ES-I3 (cell line): ENCODE results near the gene SPTY2D1.
"Not testable (repeated sequence)": the region's sequence is repeated elsewhere in the genome, so short reads cannot be mapped to it uniquely, and the experiment has no call there.

Experiments
- H3K36me3 ChIP-seq: 2 replicates; pipeline ENCODE4 v1.6.1; 2013; ENCODE audit warnings: mild to moderate bottlenecking, low read length, control low read depth, moderate library complexity; ENCODE audit not compliant: insufficient read depth
- H3K4me1 ChIP-seq: 2 replicates; pipeline ENCODE4 v1.6.1; 2013; ENCODE audit warnings: mild to moderate bottlenecking, control low read depth, low read length; ENCODE audit not compliant: insufficient read depth
- H3K9ac ChIP-seq: 2 replicates; pipeline ENCODE4 v1.6.1; 2013; ENCODE audit warnings: low read depth, mild to moderate bottlenecking, low read length, moderate library complexity
- H3K9me3 ChIP-seq: 2 replicates; pipeline ENCODE4 v1.6.1; 2013; ENCODE audit warnings: mild to moderate bottlenecking, low read length, moderate library complexity; ENCODE audit not compliant: control insufficient read depth, insufficient read depth

Gene SPTY2D1, protein sequence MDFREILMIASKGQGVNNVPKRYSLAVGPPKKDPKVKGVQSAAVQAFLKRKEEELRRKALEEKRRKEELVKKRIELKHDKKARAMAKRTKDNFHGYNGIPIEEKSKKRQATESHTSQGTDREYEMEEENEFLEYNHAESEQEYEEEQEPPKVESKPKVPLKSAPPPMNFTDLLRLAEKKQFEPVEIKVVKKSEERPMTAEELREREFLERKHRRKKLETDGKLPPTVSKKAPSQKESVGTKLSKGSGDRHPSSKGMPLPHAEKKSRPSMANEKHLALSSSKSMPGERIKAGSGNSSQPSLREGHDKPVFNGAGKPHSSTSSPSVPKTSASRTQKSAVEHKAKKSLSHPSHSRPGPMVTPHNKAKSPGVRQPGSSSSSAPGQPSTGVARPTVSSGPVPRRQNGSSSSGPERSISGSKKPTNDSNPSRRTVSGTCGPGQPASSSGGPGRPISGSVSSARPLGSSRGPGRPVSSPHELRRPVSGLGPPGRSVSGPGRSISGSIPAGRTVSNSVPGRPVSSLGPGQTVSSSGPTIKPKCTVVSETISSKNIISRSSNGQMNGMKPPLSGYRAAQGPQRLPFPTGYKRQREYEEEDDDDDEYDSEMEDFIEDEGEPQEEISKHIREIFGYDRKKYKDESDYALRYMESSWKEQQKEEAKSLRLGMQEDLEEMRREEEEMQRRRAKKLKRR

DNA sequence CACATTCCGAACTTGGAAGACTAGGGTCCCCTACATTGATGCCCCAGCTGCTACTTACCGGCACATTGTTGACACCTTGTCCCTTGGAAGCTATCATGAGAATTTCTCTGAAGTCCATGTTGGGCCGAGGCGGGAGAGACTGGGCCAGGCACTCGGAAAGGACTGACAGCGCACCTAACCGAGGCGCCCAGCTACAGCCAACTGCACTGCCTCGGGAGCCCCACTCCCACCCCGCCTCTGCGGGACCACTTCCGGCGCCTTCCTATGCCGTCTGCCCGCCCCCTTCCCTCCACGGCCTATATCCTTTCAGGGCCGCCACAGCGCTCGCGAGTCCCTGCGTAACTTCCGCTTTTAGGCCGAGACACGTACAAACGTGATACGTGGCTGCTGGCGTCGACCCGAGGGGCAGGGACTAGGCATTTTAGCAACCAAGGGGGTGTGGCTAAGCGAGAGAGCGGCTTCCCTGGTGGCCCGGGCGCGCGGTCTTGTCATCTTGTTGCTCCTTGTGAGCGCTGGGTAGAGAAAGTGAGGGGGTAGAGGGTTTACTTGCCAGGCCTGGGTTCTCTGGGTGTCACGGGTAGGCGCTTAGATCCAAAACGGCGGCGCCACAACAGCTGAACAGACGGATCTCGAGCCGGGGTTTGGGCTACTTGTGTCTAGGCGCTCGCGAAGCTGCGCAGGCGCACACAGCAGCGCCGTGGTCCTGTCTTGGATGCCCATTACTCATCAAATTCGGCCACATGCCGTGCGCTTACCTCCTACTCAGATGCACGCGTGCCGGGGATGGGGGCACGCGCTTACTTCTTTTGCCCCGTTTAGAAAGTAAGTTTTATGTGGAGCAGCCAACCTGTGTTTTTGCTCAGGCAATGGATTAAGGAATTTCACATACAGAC, at the start of gene SPTY2D1:
SPTY2D1 (minus strand) TSS at position 203 of the 893 bp plus-strand sequence; CDS start at position 118, 85 bp downstream.
- H3K9me3 ChIP-seq, result no peaks in the 10 kb centered on the region
- peak within 1 kb of the TSS; percentile 89 for H3K9ac ChIP-seq
- no peaks in the 10 kb centered on the region for H3K4me1 ChIP-seq
- H3K36me3 ChIP-seq, result no peaks in the 10 kb centered on the region

DNA sequence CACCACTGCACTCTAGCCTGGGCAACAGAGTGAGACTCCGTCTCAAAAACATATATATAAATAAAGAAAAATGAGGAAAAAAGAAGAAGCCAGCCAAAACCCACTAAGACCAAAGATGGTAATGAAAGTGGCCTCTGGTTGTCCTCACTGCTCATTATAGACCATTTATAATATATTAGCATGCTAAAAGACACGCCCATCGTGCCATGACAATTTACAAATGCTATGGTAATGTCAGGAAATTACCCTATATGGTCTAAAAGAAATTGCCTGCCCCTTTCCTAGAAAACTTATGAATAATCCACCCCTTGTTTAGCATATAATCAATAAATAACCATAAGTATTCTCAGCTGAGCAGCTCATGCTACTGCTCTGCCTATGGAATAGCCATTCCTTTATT, 48.3 kb upstream of the SPTY2D1 start:
- Histone ChIP-seq H3K9me3 (no peaks in the 10 kb centered on the region), H3K36me3 (no peaks in the 10 kb centered on the region), H3K4me1 (no peaks in the 10 kb centered on the region), H3K9ac (no peak overlapping the region)

DNA sequence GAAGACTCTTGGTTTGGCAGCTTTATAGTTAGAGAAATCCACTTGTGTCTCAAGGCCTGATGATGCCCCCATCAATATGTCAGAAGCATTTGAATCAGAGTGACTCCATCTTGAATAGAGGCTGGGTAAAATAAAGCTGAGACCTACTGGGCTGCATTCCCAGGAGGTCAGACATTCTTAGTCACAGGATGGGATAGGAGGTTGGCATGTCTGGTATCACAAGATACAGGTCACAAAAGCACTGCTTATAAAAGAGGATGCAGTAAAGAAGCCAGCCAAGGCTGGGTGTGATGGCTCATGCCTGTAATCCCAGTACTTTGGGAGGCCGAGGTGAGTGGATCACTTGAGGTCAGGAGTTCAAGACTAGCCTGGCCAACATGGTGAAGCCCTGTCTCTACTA, 47.8 kb upstream of the SPTY2D1 start:
- not testable (repeated sequence) for H3K9me3 ChIP-seq, H3K9ac ChIP-seq, H3K36me3 ChIP-seq, H3K4me1 ChIP-seq

DNA sequence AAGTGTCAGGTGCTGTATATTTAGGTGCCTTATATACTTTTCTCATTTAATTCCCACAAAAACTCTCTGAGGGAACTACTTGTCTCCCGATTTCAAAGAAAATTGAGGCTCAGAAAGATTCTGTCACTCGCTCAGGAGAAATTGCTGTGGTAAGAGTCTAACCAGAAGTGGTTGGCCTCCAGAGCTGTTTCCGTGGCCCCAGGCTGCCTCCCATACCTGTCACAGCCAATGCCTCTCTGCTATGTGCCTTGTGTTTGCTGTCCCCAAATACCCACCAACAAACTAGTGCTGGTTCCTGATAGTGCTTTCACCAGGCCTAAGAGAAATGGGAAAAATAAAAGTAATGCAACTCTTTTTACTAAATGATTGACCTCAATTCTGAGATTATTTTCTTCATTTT, 43.4 kb upstream of the SPTY2D1 start:
- H3K9ac ChIP-seq, result no peak overlapping the region
- H3K9me3 ChIP-seq, result no peaks in the 10 kb centered on the region
- H3K36me3 ChIP-seq, result no peaks in the 10 kb centered on the region
- no peaks in the 10 kb centered on the region for H3K4me1 ChIP-seq

DNA sequence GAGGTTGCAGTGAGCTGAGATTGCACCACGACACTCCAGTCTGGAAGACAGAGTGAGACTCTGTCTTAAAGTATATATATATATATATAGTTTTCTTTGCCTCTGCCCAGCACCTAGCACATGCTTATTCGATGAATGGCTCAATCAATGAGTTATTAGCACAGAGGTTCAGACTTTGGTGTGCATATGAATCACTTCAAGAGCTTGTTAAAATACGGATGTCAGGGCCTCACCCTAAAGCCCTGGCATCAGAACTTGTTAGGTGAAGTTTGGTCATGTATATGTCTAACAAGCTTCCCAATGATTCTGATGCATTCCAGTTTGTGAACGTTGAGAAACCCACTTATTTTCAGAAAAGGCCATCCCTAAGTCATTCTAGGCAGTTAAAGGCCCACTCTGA, 42.7 kb upstream of the SPTY2D1 start:
- Histone ChIP-seq H3K9me3 (no peaks in the 10 kb centered on the region), H3K36me3 (no peaks in the 10 kb centered on the region), H3K4me1 (no peaks in the 10 kb centered on the region), H3K9ac (no peak overlapping the region)

DNA sequence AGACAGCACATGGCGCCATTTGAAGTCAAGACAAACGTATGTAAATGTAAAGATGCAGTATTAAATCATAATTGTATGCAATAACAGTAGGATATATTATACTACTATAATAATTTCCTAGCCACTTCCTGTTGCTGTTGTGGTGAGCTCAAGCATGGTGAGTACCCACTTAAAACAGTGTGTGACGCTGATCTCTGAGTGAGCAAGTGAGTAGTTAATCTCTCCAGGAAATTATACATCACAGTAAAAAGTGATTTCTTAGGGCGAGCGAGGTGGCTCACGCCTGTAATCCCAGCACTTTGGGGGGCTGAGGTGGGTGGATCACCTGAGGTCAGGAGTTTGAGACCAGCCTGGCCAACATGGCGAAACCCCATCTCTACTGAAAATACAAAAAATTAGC, 38.1 kb upstream of the SPTY2D1 start:
- H3K36me3 ChIP-seq, H3K9ac ChIP-seq, H3K9me3 ChIP-seq: not testable (repeated sequence)
- peaks cover 11% of the 10 kb centered on the region for H3K4me1 ChIP-seq

DNA sequence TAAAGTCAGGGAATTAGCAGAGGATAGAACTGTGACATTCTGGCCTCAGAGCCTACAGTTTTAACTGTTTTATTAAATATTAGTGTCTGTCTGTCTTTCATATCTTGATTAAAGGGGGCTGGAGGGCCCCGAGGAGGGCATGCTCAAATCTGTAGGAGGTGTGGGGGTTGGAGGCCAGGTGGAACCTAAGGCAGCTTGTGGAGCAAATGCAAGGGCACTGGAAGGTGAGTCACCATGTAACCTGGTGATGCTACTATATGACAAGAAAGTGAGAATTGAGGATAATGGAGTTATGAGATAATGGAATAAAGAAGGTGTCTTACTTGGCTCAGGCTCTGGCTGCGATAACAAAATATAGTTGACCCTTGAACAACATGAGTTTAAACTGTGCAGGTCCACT, 37.1 kb upstream of the SPTY2D1 start:
- no peaks in the 10 kb centered on the region for H3K36me3 ChIP-seq
- no peaks in the 10 kb centered on the region for H3K9me3 ChIP-seq
- H3K4me1 ChIP-seq, result peaks cover 11% of the 10 kb centered on the region
- no peak overlapping the region for H3K9ac ChIP-seq

DNA sequence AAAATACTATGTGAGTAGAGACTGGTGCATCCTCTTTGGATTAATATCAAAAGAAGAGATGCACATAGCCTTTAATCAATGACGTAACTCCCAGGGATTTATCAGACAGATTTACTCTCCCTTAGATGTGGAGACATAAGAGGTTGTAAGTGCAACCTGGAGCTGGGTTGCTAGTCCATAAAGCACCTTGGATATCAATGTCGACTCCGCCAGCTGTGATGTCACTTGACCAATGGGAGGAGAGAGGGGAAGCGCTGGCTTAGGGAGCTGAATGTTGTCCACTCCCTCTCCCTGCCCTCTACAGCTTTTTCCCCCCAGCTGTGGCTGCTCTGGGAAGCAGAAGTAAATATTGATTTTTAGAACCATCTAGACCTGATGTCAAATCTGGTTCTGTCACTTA, 35.6 kb upstream of the SPTY2D1 start:
- Histone ChIP-seq H3K9me3 (no peaks in the 10 kb centered on the region), H3K4me1 (peaks cover 11% of the 10 kb centered on the region), H3K36me3 (no peaks in the 10 kb centered on the region), H3K9ac (no peak overlapping the region)

DNA sequence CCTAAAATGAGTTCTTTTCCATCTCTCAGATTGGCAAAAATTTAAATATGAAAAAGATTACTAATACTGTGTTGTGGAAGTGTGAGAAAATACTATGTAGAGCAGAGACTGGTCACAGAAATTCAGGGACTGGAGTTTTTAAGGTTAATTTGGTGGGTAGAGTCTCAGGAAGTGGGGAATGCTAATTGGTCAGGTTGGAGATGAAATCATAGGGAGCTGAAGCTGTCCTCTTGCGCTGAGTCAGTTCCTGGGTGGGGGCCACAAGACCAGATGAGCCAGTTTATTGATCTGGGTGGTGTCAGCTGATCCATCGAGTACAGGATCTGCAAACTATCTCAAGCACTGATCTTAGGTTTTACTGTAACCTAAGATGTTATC, 35.1 kb upstream of the SPTY2D1 start:
- Histone ChIP-seq H3K9ac (no peak overlapping the region; the same call in 1 of the 2 replicates), H3K4me1 (peaks cover 11% of the 10 kb centered on the region), H3K9me3 (no peaks in the 10 kb centered on the region), H3K36me3 (no peaks in the 10 kb centered on the region)

DNA sequence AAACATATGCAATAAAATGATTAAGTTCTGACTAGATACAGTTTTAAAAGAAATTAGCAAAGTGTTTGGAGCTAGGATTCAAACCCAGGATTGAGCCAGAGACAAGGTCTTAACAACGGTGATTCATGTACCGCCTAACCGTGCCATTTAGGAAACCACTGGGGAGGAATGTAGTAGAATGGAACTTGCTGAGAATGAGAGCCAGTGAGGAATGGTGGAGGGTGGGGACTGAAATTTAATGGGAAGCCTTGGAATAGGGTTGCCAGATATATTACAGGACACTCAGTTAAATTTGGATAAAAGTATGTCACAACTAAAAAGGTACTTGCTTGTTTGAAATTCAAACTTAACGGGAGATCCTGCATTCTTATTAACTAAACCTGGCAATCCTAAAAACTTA, 34.0 kb upstream of the SPTY2D1 start:
- no peaks in the 10 kb centered on the region for H3K36me3 ChIP-seq
- peaks cover 11% of the 10 kb centered on the region for H3K4me1 ChIP-seq
- no peak overlapping the region for H3K9ac ChIP-seq
- no peaks in the 10 kb centered on the region for H3K9me3 ChIP-seq

DNA sequence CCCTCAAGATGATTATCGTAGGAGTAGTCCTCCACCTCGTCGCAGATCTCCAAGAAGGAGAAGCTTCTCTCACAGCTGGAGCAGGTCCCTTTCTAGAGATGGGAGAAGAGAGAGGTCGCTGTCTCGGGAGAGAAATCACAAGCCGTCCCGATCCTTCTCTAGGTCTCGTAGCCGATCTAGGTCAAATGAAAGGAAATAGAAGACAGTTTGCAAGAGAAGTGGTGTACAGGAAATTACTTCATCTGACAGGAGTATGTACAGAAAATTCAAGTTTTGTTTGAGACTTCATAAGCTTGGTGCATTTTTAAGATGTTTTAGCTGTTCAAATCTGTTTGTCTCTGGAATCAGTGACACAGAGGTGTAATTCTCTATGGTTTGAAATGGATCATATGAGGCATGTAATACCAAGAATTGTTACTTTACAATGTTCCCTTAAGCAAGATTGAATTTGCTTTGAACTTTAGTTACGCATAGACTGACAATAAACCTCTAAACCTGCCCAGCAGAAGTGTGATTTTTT, 31.3 kb upstream of the SPTY2D1 start:
- not testable (repeated sequence) for H3K9ac ChIP-seq, H3K36me3 ChIP-seq, H3K9me3 ChIP-seq
- H3K4me1 ChIP-seq, result peaks cover 11% of the 10 kb centered on the region

DNA sequence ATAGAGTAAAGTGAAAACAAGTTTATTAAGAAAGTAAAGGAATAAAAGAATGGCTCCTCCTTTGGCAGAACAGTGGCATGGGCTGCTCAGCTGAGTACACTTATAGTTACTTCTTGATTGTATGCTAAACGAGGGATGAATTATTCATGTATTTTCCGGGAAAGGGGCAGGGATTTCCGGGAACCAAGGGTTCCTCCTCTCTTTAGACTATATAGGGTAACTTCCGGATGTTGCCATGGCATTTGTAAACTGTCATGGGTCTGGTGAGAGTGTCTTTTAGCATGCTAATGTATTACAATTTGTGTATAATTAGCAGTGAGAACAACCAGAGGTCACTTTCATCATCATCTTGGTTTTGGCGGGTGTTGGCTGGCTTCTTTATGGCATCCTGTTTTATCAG, 23.5 kb upstream of the SPTY2D1 start:
- H3K36me3 ChIP-seq, result no peaks in the 10 kb centered on the region
- no peaks in the 10 kb centered on the region for H3K9me3 ChIP-seq
- no peak overlapping the region for H3K9ac ChIP-seq
- H3K4me1 ChIP-seq, result no peaks in the 10 kb centered on the region

DNA sequence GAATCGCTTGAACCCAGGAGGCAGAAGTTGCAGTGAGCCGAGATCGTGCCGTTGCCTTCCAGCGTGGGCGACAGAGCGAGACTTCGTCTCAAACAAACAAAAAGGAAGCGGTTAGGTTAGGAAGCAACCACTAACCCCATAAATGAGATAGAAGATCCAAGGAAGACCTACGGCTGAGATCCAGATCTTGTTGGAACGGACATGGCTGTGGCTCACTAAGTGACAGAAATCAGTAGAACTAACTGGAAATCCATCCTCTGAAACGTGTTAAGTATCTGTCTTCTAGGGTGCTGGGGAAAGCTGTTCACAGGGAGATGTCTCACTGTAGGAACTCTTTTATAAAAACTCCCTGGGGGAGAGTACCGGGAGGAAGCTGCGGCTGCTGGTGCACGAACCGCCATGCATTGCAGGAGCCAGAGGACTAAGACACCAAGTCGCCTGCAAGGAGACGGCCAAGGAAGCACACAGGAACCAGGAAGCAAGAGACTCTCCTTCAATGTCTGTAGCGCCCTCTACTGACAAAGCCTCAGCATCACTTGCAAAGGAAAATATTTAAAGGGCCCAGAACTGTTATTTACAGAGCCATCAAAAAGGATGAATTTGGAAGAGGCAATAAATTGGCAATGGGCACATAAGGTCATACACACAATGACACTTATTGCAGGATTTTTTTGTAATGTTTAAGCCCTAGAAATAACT, 16.9 kb upstream of the SPTY2D1 start:
- no peaks in the 10 kb centered on the region for H3K9me3 ChIP-seq
- no peaks in the 10 kb centered on the region for H3K36me3 ChIP-seq
- no peak overlapping the region for H3K9ac ChIP-seq

DNA sequence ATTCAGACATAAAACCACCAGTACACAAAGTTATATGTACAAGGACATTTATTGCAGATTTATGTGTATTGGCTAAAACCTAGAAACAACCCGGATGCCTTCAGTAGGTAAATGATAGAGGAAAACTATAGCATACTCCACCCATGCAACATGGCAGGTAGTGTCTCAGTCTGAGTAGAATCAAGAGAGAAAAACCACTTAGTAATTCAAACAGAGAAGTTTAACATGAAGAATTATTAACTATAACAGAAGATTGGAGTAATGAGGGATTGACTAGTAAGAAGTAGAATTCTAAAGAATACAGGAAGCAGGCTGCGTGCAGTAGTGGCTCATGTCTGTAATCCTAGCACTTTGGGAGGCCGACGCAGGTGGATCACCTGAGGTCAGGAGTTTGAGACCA, 16.2 kb upstream of the SPTY2D1 start:
- H3K36me3 ChIP-seq, result no peaks in the 10 kb centered on the region
- no peak overlapping the region for H3K9ac ChIP-seq
- H3K4me1 ChIP-seq, result no peaks in the 10 kb centered on the region
- H3K9me3 ChIP-seq, result no peaks in the 10 kb centered on the region

More for the DNA sequence above, 16.9 kb upstream of the SPTY2D1 start:
- no peaks in the 10 kb centered on the region for H3K4me1 ChIP-seq
